ENCODE measurements around the gene WSCD2.

The WSCD2 gene

GRCh38 chr12:108145011-108145410, 15.9 kb downstream of the WSCD2 start:
- H3K9ac ChIP-seq (ENCODE audit: low read length) = no peak overlapping the region
- H3K27ac ChIP-seq (ENCODE audit: low read length) = no peak overlapping the region
- no peaks in the 10 kb centered on the region for H3K36me3 ChIP-seq (replicated peaks; ENCODE audit: insufficient read depth, low read length)
- H4K20me1 ChIP-seq (ENCODE audit: insufficient read depth, low read length) = no peaks in the 10 kb centered on the region
- TF ChIP-seq EZH2 (optimal IDR thresholded peaks at IDR 0.05; ENCODE audit: low read depth, low read length) (no peak), EZH2phosphoT487 (IDR thresholded peaks at IDR 0.05; ENCODE audit: low read length) (no peak)
- TF ChIP-seq, protein P1, sequence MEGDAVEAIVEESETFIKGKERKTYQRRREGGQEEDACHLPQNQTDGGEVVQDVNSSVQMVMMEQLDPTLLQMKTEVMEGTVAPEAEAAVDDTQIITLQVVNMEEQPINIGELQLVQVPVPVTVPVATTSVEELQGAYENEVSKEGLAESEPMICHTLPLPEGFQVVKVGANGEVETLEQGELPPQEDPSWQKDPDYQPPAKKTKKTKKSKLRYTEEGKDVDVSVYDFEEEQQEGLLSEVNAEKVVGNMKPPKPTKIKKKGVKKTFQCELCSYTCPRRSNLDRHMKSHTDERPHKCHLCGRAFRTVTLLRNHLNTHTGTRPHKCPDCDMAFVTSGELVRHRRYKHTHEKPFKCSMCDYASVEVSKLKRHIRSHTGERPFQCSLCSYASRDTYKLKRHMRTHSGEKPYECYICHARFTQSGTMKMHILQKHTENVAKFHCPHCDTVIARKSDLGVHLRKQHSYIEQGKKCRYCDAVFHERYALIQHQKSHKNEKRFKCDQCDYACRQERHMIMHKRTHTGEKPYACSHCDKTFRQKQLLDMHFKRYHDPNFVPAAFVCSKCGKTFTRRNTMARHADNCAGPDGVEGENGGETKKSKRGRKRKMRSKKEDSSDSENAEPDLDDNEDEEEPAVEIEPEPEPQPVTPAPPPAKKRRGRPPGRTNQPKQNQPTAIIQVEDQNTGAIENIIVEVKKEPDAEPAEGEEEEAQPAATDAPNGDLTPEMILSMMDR (IDR thresholded peaks at IDR 0.05; ENCODE audit: low read length) = no peak
- no peak overlapping the region for H2AFZ ChIP-seq (ENCODE audit: low read length)
- no peak for DNase-seq
- H3K4me3 ChIP-seq (ENCODE audit: low read length) = no peak overlapping the region
- no peaks in the 10 kb centered on the region for H3F3A ChIP-seq (ENCODE audit: insufficient read depth, low read length)
- H3K9me3 ChIP-seq (replicated peaks; ENCODE audit: insufficient read depth, low read length) = no peaks in the 10 kb centered on the region
- no peaks in the 10 kb centered on the region for H3K9me2 ChIP-seq (replicated peaks; ENCODE audit: insufficient read depth, low read length)
- no peak overlapping the region for H3K4me2 ChIP-seq (ENCODE audit: low read depth, low read length)
- H3K27me3 ChIP-seq (replicated peaks; ENCODE audit: insufficient read depth, low read length) = no peaks in the 10 kb centered on the region
- no peaks in the 10 kb centered on the region for H3K79me2 ChIP-seq (ENCODE audit: low read length)
- no peaks in the 10 kb centered on the region for H3K4me1 ChIP-seq (ENCODE audit: low read length)

GRCh38 chr12:108146035-108146893, 17.2 kb downstream of the WSCD2 start:
- no peak for DNase-seq
- Histone ChIP-seq H3K9me3 (replicated peaks; ENCODE audit: insufficient read depth, low read length) (no peaks in the 10 kb centered on the region), H3F3A (ENCODE audit: insufficient read depth, low read length) (no peaks in the 10 kb centered on the region), H3K4me3 (ENCODE audit: low read length) (no peak overlapping the region), H2AFZ (ENCODE audit: low read length) (no peak overlapping the region), H3K4me1 (ENCODE audit: low read length) (no peaks in the 10 kb centered on the region), H3K79me2 (ENCODE audit: low read length) (no peaks in the 10 kb centered on the region), H3K27ac (ENCODE audit: low read length) (no peak overlapping the region), H3K9me2 (replicated peaks; ENCODE audit: insufficient read depth, low read length) (no peaks in the 10 kb centered on the region), H3K36me3 (replicated peaks; ENCODE audit: insufficient read depth, low read length) (no peaks in the 10 kb centered on the region), H4K20me1 (ENCODE audit: insufficient read depth, low read length) (no peaks in the 10 kb centered on the region), H3K9ac (ENCODE audit: low read length) (no peak overlapping the region), H3K27me3 (replicated peaks; ENCODE audit: insufficient read depth, low read length) (no peaks in the 10 kb centered on the region), H3K4me2 (ENCODE audit: low read depth, low read length) (no peak overlapping the region)
- no peak for TF ChIP-seq EZH2phosphoT487 (IDR thresholded peaks at IDR 0.05; ENCODE audit: low read length)
- TF ChIP-seq EZH2 (optimal IDR thresholded peaks at IDR 0.05; ENCODE audit: low read depth, low read length) = no peak
- TF ChIP-seq, protein P1 (IDR thresholded peaks at IDR 0.05; ENCODE audit: low read length) = no peak

- Histone ChIP-seq H3K4me3 (ENCODE audit: low read length) (no peak overlapping the region), H3K36me3 (replicated peaks; ENCODE audit: insufficient read depth, low read length) (no peaks in the 10 kb centered on the region), H3K9ac (ENCODE audit: low read length) (no peak overlapping the region), H3K9me3 (replicated peaks; ENCODE audit: insufficient read depth, low read length) (no peaks in the 10 kb centered on the region), H4K20me1 (ENCODE audit: insufficient read depth, low read length) (no peaks in the 10 kb centered on the region), H3K27me3 (replicated peaks; ENCODE audit: insufficient read depth, low read length) (no peaks in the 10 kb centered on the region), H3K9me2 (replicated peaks; ENCODE audit: insufficient read depth, low read length) (no peaks in the 10 kb centered on the region), H3K4me1 (ENCODE audit: low read length) (no peaks in the 10 kb centered on the region), H3K79me2 (ENCODE audit: low read length) (no peaks in the 10 kb centered on the region), H3F3A (ENCODE audit: insufficient read depth, low read length) (no peaks in the 10 kb centered on the region), H3K4me2 (ENCODE audit: low read depth, low read length) (no peak overlapping the region), H2AFZ (ENCODE audit: low read length) (no peak overlapping the region), H3K27ac (ENCODE audit: low read length) (no peak overlapping the region)
- TF ChIP-seq, protein P1 (IDR thresholded peaks at IDR 0.05; ENCODE audit: low read length) = no peak
- TF ChIP-seq EZH2phosphoT487 (IDR thresholded peaks at IDR 0.05; ENCODE audit: low read length) = no peak
- TF ChIP-seq EZH2 (optimal IDR thresholded peaks at IDR 0.05; ENCODE audit: low read depth, low read length) = no peak
- no peak for DNase-seq
Observed at GRCh38 chr12:108147279-108147678, 18.2 kb downstream of the WSCD2 start.
